ENCODE results near the gene WDR49.

DNA sequence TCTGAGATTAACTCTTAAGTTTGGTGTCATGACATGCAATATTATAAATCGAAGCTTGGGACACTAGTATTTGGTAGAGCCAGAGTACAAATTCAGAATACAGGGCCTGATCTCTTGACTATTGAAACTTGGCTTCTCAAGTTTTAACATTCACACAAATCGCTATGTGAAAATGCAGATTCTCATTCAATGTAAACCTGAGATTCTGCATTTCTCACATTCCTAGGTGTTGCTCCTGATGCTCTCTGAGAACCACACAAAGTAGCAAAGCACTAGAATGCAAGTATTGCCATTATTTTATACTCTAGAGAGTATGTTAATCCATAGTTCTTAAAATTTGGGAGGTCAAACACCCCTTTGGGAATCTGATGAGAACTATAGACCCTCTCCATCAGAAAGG is 47.9 kb downstream of the WDR49 start:
- TF ChIP-seq YY1 (IDR thresholded peaks at IDR 0.05; ENCODE audit: insufficient read depth, insufficient read length), result no peak
- TF ChIP-seq ZNF274 (IDR thresholded peaks at IDR 0.05; ENCODE audit: low read depth, low read length), result no peak
- TF ChIP-seq SUZ12 (IDR thresholded peaks at IDR 0.05; ENCODE audit: extremely low read depth, insufficient read depth, insufficient read length), result no peak
